Esophagus muscularis mucosa (tissue), 4 donors: ENCODE results near the gene APMAP. TPM values are rescaled to one million over a fixed set of nuclear protein-coding genes. Genes with fewer than 3 reads are reported as not detected.
"Not testable (repeated sequence)": the region's sequence is repeated elsewhere in the genome, so short reads cannot be mapped to it uniquely, and the experiment has no call there.

Source experiments
- DNase-seq: peaks from one replicate; pipeline ENCODE4 v3.0.0-alpha.2; 2017; ENCODE audit errors: extremely low spot score
- H3K27ac ChIP-seq, 4 donors: fragments of 200-600 bp; sonication (generic); replicated peaks in 1 of 4; 1 replicate in 3 of 4; 2 replicates in 1 of 4; pipeline ENCODE4 v1.5.1; 2016 to 2019; ENCODE audit warnings: mild to moderate bottlenecking in 1 of 4
- H3K27me3 ChIP-seq, 4 donors: fragments of 200-600 bp; sonication (generic); one replicate each; pipeline versions ENCODE4 v1.5.1 to v1.6.0; 2016 to 2019
- H3K36me3 ChIP-seq, 4 donors: fragments of 200-600 bp; sonication (generic); one replicate each; pipeline ENCODE4 v1.5.1; 2016 to 2019
- H3K4me1 ChIP-seq, 4 donors: fragments of 200-600 bp; sonication (generic); one replicate each; pipeline ENCODE4 v1.5.1; 2016 to 2019
- H3K4me3 ChIP-seq, 4 donors: fragments of 200-600 bp; sonication (generic); 1 replicate in 2 of 4; 2 replicates in 2 of 4; pipeline ENCODE4 v1.5.1; 2016 to 2019; ENCODE audit warnings: mild to moderate bottlenecking in 4 of 4, moderate library complexity in 1 of 4
- H3K9me3 ChIP-seq, 4 donors: fragments of 200-600 bp; sonication (generic); 1 replicate in 3 of 4; 2 replicates in 1 of 4; pipeline ENCODE4 v1.5.1; 2016 to 2019
- CTCF ChIP-seq, 3 experiments: fragments of 200-600 bp in 2 of 3; fragments of 450-650 bp in 1 of 3; sonication (generic) in 2 of 3; IDR thresholded peaks; one replicate each; pipeline ENCODE4 v1.5.1; 2017 to 2019; ENCODE audit warnings: antibody characterized with exemption in 3 of 3, mild to moderate bottlenecking in 2 of 3, moderate library complexity in 1 of 3
- EP300 ChIP-seq: sonication (generic); formaldehyde crosslinking; IDR thresholded peaks from one replicate; pipeline ENCODE4 v1.6.1; 2017; ENCODE audit warnings: antibody characterized with exemption
- POLR2A ChIP-seq: fragments of 450-650 bp; IDR thresholded peaks from one replicate; pipeline ENCODE4 v1.6.1; 2017; ENCODE audit warnings: antibody characterized with exemption, moderate library complexity, mild to moderate bottlenecking, low read depth
- POLR2AphosphoS5 ChIP-seq, 2 donors: sonication (generic); formaldehyde crosslinking; IDR thresholded peaks; one replicate each; pipeline ENCODE4 v1.6.1; 2017; ENCODE audit warnings: antibody characterized with exemption in 2 of 2
- WGBS: methylation state at CpG from one replicate; pipeline ENCODE4 v1.1.5; 2018; 5-methylcytosine and 5-hydroxymethylcytosine counted together
- intact Hi-C: fragments of 100-400 bp; cut with DNase I; formaldehyde crosslinking; loops from one replicate; pipeline ENCODE4 v1.15.1; 2023
- total RNA-seq, 4 donors: library from RNA; depleted of rRNA; stranded (reverse); fragments of >200 nt; gene quantifications; one replicate each; pipeline versions ENCODE4 v1.1.0 to v1.2.1, GENCODE V29; 2016

APMAP gene
- total RNA-seq, 4 donors from 2014 or later: 21.6 to 35.6 (median 32.5) TPM

GRCh38 chr20:25005661-25006060 lies 13.1 kb upstream of the APMAP start:
- DNase-seq: no peak
- 38% methylated on average over 2 of the region's 8 CpGs for WGBS
- TF ChIP-seq POLR2AphosphoS5 (IDR thresholded peaks at IDR 0.05): no peak
- TF ChIP-seq POLR2A: no peak
- TF ChIP-seq EP300: no peak
- TF ChIP-seq CTCF (IDR thresholded peaks at IDR 0.05): no peak
- Histone ChIP-seq H3K4me3 (no peak overlapping the region), H3K27me3 (no peaks in the 10 kb centered on the region), H3K36me3 (peaks cover 14 to 60% (median 49%) of the 10 kb centered on the region in 4 donors), H3K9me3 (no peaks in the 10 kb centered on the region), H3K27ac (peak overlapping the region; percentile 61 to 78 (median 75)), H3K4me1 (peaks cover 40 to 58% (median 51%) of the 10 kb centered on the region in 4 donors)
- intact Hi-C loops: no loop called here

GRCh38 chr20:25005220-25005619 lies 12.7 kb upstream of the APMAP start:
- intact Hi-C loops: no loop called here
- Histone ChIP-seq H3K27me3 (no peaks in the 10 kb centered on the region), H3K4me1 (peaks cover 45 to 61% (median 54%) of the 10 kb centered on the region in 4 donors), H3K9me3 (no peaks in the 10 kb centered on the region), H3K36me3 (peaks cover 14 to 55% (median 45%) of the 10 kb centered on the region in 4 donors), H3K4me3 (no peak overlapping the region), H3K27ac (peak overlapping the region; percentile 61 to 78 (median 75))
- WGBS: 43% methylated on average over 2 of the region's 2 CpGs
- TF ChIP-seq POLR2A: no peak
- TF ChIP-seq POLR2AphosphoS5 (IDR thresholded peaks at IDR 0.05): peak; percentile 20 to 53
- DNase-seq: no peak

- Histone ChIP-seq H3K4me3 (no peak overlapping the region), H3K4me1 (peaks cover 32 to 57% (median 51%) of the 10 kb centered on the region in 4 donors), H3K9me3 (no peaks in the 10 kb centered on the region), H3K27ac (peak overlapping the region in 3 of 4 donors; percentile 20 to 75 (median 55)), H3K27me3 (no peaks in the 10 kb centered on the region), H3K36me3 (peaks cover 7 to 33% (median 23%) of the 10 kb centered on the region in 4 donors)
- intact Hi-C loops: loop anchor here (5.0 kb wide), 1 partner anchor 39 kb away; no protein-coding TSS in a partner anchor
- TF ChIP-seq CTCF (IDR thresholded peaks at IDR 0.05): no peak
- TF ChIP-seq POLR2A: no peak
- TF ChIP-seq POLR2AphosphoS5 (IDR thresholded peaks at IDR 0.05): no peak
- no peak for TF ChIP-seq EP300
- no peak for DNase-seq
- WGBS: 87% methylated on average over 1 of the region's 1 CpG
Measured at GRCh38 chr20:25003002-25003401, 10.5 kb upstream of the APMAP start.

- not testable (repeated sequence) for H3K9me3 ChIP-seq, H3K27me3 ChIP-seq, H3K4me3 ChIP-seq, H3K27ac ChIP-seq, DNase-seq
- WGBS: 93% methylated on average over 4 of the region's 4 CpGs
- intact Hi-C loops: loop anchor here (5.0 kb wide), 1 partner anchor 41 kb away; no protein-coding TSS in a partner anchor
- peaks cover 30 to 52% (median 45%) of the 10 kb centered on the region in 4 donors for H3K4me1 ChIP-seq
- H3K36me3 ChIP-seq: peaks cover 0 to 16% (median 6%) of the 10 kb centered on the region in 4 donors
Measured at GRCh38 chr20:25001323-25001722, 8.8 kb upstream of the APMAP start.

- Histone ChIP-seq H3K4me1 (peaks cover 29 to 52% (median 45%) of the 10 kb centered on the region in 4 donors), H3K27ac (peak overlapping the region in 3 of 4 donors; percentile 42 to 61 (median 51)), H3K9me3 (no peaks in the 10 kb centered on the region), H3K27me3 (no peaks in the 10 kb centered on the region), H3K4me3 (no peak overlapping the region), H3K36me3 (peaks cover 0 to 8% (median 0%) of the 10 kb centered on the region in 4 donors)
- WGBS: 27% methylated on average over 4 of the region's 4 CpGs
- TF ChIP-seq POLR2A (no peak), POLR2AphosphoS5 (IDR thresholded peaks at IDR 0.05) (peak; percentile 15 to 91), CTCF (IDR thresholded peaks at IDR 0.05) (peak in 1 of 3 experiments; percentile 16), EP300 (no peak)
- no peak for DNase-seq
- intact Hi-C loops: loop anchor here (5.0 kb wide), 1 partner anchor 42 kb away; no protein-coding TSS in a partner anchor
Measured at GRCh38 chr20:25000268-25000801, 7.8 kb upstream of the APMAP start.
